MM.1S (cell line): ENCODE measurements around the gene BATF3.

ENCODE experiments used
- DNase-seq: peaks from one replicate; pipeline ENCODE4 v3.0.0-alpha.2; 2015
- H2AFZ ChIP-seq: fragments of 300-600 bp; sonication (generic); 2 replicates; pipeline ENCODE4 v1.6.0; 2016; ENCODE audit warnings: antibody characterized with exemption, low read length
- H3F3A ChIP-seq: fragments of 300-600 bp; sonication (generic); 2 replicates; pipeline ENCODE4 v1.6.1; 2016; ENCODE audit warnings: mild to moderate bottlenecking, antibody characterized with exemption, low read length, moderate library complexity, mixed read lengths; ENCODE audit not compliant: insufficient read depth
- H3K27ac ChIP-seq: fragments of 300-600 bp; sonication (generic); 2 replicates; pipeline ENCODE4 v1.5.1; 2016; ENCODE audit warnings: mild to moderate bottlenecking, low read length
- H3K27me3 ChIP-seq: fragments of 300-600 bp; sonication (generic); replicated peaks from 2 replicates; pipeline ENCODE4 v1.6.0; 2016; ENCODE audit warnings: low read length; ENCODE audit not compliant: insufficient read depth
- H3K36me3 ChIP-seq: fragments of 300-600 bp; sonication (generic); replicated peaks from 2 replicates; pipeline ENCODE4 v1.6.1; 2016; ENCODE audit warnings: mild to moderate bottlenecking, low read length, mixed read lengths; ENCODE audit not compliant: insufficient read depth
- H3K4me1 ChIP-seq: fragments of 300-600 bp; sonication (generic); 2 replicates; pipeline ENCODE4 v1.6.1; 2016; ENCODE audit warnings: low read length, mixed read lengths
- H3K4me2 ChIP-seq: fragments of 300-600 bp; sonication (generic); 2 replicates; pipeline ENCODE4 v1.6.0; 2016; ENCODE audit warnings: low read depth, low read length
- H3K4me3 ChIP-seq: fragments of 300-600 bp; sonication (generic); 2 replicates; pipeline ENCODE4 v1.5.1; 2016; ENCODE audit warnings: low read length, mixed read lengths
- H3K79me2 ChIP-seq: fragments of 300-600 bp; sonication (generic); 2 replicates; pipeline ENCODE4 v1.6.1; 2016; ENCODE audit warnings: mixed run types, low read length, mixed read lengths
- H3K9ac ChIP-seq: fragments of 300-600 bp; sonication (generic); 2 replicates; pipeline ENCODE4 v1.6.1; 2016; ENCODE audit warnings: low read length, mixed read lengths
- H3K9me2 ChIP-seq: fragments of 300-600 bp; sonication (generic); replicated peaks from 2 replicates; pipeline ENCODE4 v1.6.1; 2016; ENCODE audit warnings: mild to moderate bottlenecking, low read length, mixed read lengths; ENCODE audit not compliant: insufficient read depth
- H3K9me3 ChIP-seq: fragments of 300-600 bp; sonication (generic); replicated peaks from 2 replicates; pipeline ENCODE4 v1.6.1; 2016; ENCODE audit warnings: mild to moderate bottlenecking, low read length, mixed read lengths; ENCODE audit not compliant: insufficient read depth
- H4K20me1 ChIP-seq: fragments of 300-600 bp; sonication (generic); 2 replicates; pipeline ENCODE4 v1.6.1; 2016; ENCODE audit warnings: mild to moderate bottlenecking, low read length, moderate library complexity, mixed read lengths; ENCODE audit not compliant: insufficient read depth
- CTCF ChIP-seq: fragments of 300-600 bp; sonication (generic); IDR thresholded peaks from 2 replicates; pipeline ENCODE4 v1.5.1; 2016; ENCODE audit warnings: antibody characterized with exemption, low read length, mixed read lengths
- EZH2 ChIP-seq: fragments of 300-600 bp; sonication (generic); optimal IDR thresholded peaks from 2 replicates; pipeline ENCODE3; 2017; ENCODE audit warnings: low read depth, mild to moderate bottlenecking, antibody characterized with exemption, low read length, mixed read lengths
- EZH2phosphoT487 ChIP-seq: fragments of 300-600 bp; sonication (generic); IDR thresholded peaks from 2 replicates; pipeline ENCODE4 v1.6.1; 2018; ENCODE audit warnings: antibody characterized with exemption, low read length

Gene BATF3

DNA sequence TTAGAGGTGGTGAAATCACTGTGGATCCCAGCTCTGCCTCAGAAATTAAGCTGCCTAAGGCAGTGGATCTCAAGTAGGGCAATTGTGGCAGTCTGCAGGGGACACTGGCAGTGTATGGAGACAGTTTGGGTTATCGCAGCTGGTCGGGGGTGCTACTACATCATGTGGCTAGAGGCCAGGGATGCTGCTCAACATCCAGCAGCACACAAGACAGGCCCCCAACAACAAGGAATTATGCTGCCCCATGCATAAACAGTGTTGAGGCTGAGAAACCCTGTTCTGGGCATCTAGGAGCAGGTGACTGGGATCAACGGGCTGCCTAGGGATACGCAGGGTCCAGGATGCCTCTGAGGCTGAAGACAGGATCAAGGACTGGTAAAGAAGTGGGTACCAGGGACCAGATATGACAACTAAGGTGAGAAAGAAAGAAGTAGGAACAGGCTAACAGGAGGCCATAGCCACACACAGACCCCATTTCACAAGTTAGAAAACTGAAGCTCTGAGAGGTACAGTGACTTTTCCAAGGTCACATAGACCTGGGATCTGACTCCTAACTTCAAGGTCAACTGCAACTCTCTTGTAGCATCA, 8.7 kb downstream of the BATF3 start:
- H2AFZ ChIP-seq, result no peak overlapping the region
- no peak overlapping the region for H3K27ac ChIP-seq
- no peaks in the 10 kb centered on the region for H3F3A ChIP-seq
- no peaks in the 10 kb centered on the region for H3K9me2 ChIP-seq
- no peaks in the 10 kb centered on the region for H3K27me3 ChIP-seq
- TF ChIP-seq EZH2, result no peak
- TF ChIP-seq CTCF, result no peak
- no peak for TF ChIP-seq EZH2phosphoT487
- H3K9me3 ChIP-seq, result no peaks in the 10 kb centered on the region
- no peaks in the 10 kb centered on the region for H3K4me1 ChIP-seq
- H3K4me2 ChIP-seq, result no peak overlapping the region
- no peaks in the 10 kb centered on the region for H4K20me1 ChIP-seq
- no peaks in the 10 kb centered on the region for H3K79me2 ChIP-seq
- no peak overlapping the region for H3K4me3 ChIP-seq
- no peak overlapping the region for H3K9ac ChIP-seq
- H3K36me3 ChIP-seq, result no peaks in the 10 kb centered on the region
- DNase-seq, result no peak

DNA sequence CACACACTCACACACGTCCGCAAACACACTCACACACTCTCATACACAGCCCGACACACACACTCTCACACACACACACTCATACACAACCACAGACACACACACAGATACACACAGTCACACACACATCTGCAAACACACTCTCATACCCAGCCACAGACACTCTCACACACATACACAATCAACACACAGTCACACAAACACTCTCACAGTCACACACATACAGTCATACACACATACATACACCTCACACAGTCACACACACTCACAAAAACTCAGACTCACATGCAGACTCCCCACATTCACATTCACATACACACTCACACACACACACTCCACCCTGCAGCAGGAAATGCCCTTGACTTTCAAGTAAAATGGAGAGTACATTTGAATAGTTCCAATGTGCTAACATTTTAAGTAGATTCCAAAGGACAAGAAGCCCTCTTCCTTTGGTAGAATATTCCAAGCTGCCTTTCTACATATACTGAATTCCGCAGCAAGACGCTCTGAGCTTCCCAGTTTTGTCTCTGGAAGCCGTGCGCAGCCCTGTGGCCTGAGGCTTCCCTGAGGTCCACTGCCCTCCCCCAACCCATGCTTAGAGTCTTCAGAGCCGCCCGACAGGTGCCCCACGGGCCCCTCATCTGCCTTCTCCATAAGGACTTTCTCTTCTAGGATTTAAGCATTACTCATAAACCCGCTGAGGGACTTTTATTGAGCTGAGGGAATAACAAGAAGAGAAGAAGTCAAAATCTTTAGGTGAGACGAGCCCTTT, 9.7 kb downstream of the BATF3 start:
- no peak overlapping the region for H3K27ac ChIP-seq
- no peak for DNase-seq
- H3K27me3 ChIP-seq, result no peaks in the 10 kb centered on the region
- H3K36me3 ChIP-seq, result no peaks in the 10 kb centered on the region
- no peaks in the 10 kb centered on the region for H3K9me2 ChIP-seq
- no peak overlapping the region for H3K4me3 ChIP-seq
- H3K4me2 ChIP-seq, result no peak overlapping the region
- no peaks in the 10 kb centered on the region for H4K20me1 ChIP-seq
- no peak overlapping the region for H2AFZ ChIP-seq
- H3K9ac ChIP-seq, result no peak overlapping the region
- H3K4me1 ChIP-seq, result no peaks in the 10 kb centered on the region
- H3K79me2 ChIP-seq, result no peaks in the 10 kb centered on the region
- no peaks in the 10 kb centered on the region for H3K9me3 ChIP-seq
- H3F3A ChIP-seq, result no peaks in the 10 kb centered on the region
- TF ChIP-seq EZH2 (no peak), EZH2phosphoT487 (no peak), CTCF (no peak)

GRCh38 chr1:212689196-212689725, 10.4 kb downstream of the BATF3 start:
- Histone ChIP-seq H3K9me2 (no peaks in the 10 kb centered on the region), H3K79me2 (no peaks in the 10 kb centered on the region), H4K20me1 (no peaks in the 10 kb centered on the region), H3K9ac (no peak overlapping the region), H3K4me3 (no peak overlapping the region), H3K9me3 (no peaks in the 10 kb centered on the region), H3K4me2 (no peak overlapping the region), H3K4me1 (no peaks in the 10 kb centered on the region), H2AFZ (no peak overlapping the region), H3K27me3 (no peaks in the 10 kb centered on the region), H3K36me3 (no peaks in the 10 kb centered on the region), H3K27ac (no peak overlapping the region), H3F3A (no peaks in the 10 kb centered on the region)
- TF ChIP-seq EZH2phosphoT487 (no peak), EZH2 (no peak), CTCF (no peak)
- DNase-seq, result no peak
